GM23338 (cell line): ENCODE measurements around the gene ADGRB3.

Experiments
- CREB1 ChIP-seq: fragments of 250-450 bp; sonication (Bioruptor Pico); IDR thresholded peaks from 2 replicates; pipeline ENCODE4 v1.5.0; 2020; ENCODE audit warnings: low read depth, mild to moderate bottlenecking, moderate library complexity
- CTCF ChIP-seq, 2 experiments: fragments of 200-600 bp in 1 of 2; sonication (generic) in 1 of 2; conservative IDR thresholded peaks; 2 replicates each; pipeline versions ENCODE4 v1.5.1 to v1.6.1; 2016 to 2017; ENCODE audit warnings: antibody characterized with exemption in 2 of 2, low read depth in 2 of 2, mild to moderate bottlenecking in 2 of 2, moderate library complexity in 1 of 2
- EZH2 ChIP-seq: fragments of 200-600 bp; sonication (generic); IDR thresholded peaks from one replicate; pipeline ENCODE4 v1.8.0; 2017; ENCODE audit warnings: antibody characterized with exemption, mild to moderate bottlenecking, low read depth; ENCODE audit not compliant: unreplicated experiment
- EZH2phosphoT487 ChIP-seq: fragments of 200-600 bp; sonication (generic); IDR thresholded peaks from one replicate; pipeline ENCODE4 v1.8.1; 2018; ENCODE audit warnings: antibody characterized with exemption; ENCODE audit not compliant: unreplicated experiment
- JUNB ChIP-seq: IDR thresholded peaks from one replicate; pipeline ENCODE4 v1.6.1; 2016; ENCODE audit warnings: antibody characterized with exemption; ENCODE audit not compliant: unreplicated experiment
- NANOG ChIP-seq: IDR thresholded peaks from 2 replicates; pipeline ENCODE4 v1.6.1; 2016; ENCODE audit warnings: antibody characterized with exemption, borderline replicate concordance
- POLR2AphosphoS5 ChIP-seq: IDR thresholded peaks from 2 replicates; pipeline ENCODE4 v1.6.1; 2016; ENCODE audit warnings: antibody characterized with exemption, low read depth
- REST ChIP-seq: IDR thresholded peaks from one replicate; pipeline ENCODE4 v1.6.1; 2018; ENCODE audit warnings: antibody characterized with exemption; ENCODE audit not compliant: unreplicated experiment
- ZNF114 ChIP-seq: fragments of 250-450 bp; sonication (Bioruptor Pico); IDR thresholded peaks from 2 replicates; pipeline ENCODE4 v1.5.0; 2020; ENCODE audit warnings: mild to moderate bottlenecking, moderate library complexity
- ZNF331 ChIP-seq: fragments of 250-450 bp; sonication (Bioruptor Pico); IDR thresholded peaks from 2 replicates; pipeline ENCODE4 v1.5.0; 2020; ENCODE audit warnings: low read depth, mild to moderate bottlenecking, moderate library complexity

- no peak for TF ChIP-seq CTCF (conservative IDR thresholded peaks at IDR 0.05; ENCODE audit: low read depth in 2 of 2)
- no peak for TF ChIP-seq EZH2phosphoT487
- no peak for TF ChIP-seq EZH2
- no peak for TF ChIP-seq NANOG
- TF ChIP-seq CREB1 (CRISPR knock-in tag), result no peak
- no peak for TF ChIP-seq REST
- no peak for TF ChIP-seq JUNB
- no peak for TF ChIP-seq POLR2AphosphoS5
- no peak for TF ChIP-seq ZNF114 (CRISPR knock-in tag)
- no peak for TF ChIP-seq ZNF331 (CRISPR knock-in tag)
These were observed 23.3 kb downstream of the ADGRB3 start for GRCh38 chr6:68658338-68658737.
